ENCODE data around the gene CLNK. TPM values are rescaled to one million over a fixed set of nuclear protein-coding genes. Genes with fewer than 3 reads are reported as not detected.

CLNK gene
- total and polyA plus RNA-seq, 10 donors, result 0.39 to 2.8 (median 1.3) TPM

DNA sequence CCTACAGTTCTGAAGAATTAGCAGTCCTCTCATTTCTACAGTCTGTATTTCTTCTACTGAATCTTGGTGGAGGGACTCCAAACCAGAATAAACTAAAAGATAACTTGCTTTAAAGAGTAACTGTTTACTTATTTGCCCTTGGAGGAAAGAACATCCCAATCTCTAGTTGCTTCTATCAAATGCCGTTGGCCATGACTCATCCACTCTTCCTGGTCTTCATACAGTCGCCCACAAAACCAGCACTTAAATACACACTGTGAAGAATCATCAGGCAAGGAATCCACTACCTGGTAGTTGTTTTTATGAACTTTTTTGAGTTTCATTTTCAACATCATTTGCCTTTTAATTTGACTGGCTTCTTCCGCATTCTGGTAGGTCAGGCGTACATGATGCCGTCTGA, 241.6 kb downstream of the CLNK start:
- Histone ChIP-seq H3K4me3 (no peak overlapping the region), H3K36me3 (peaks cover 9 to 41% (median 22%) of the 10 kb centered on the region in 6 donors), H3K9me3 (peaks cover 0 to 77% (median 64%) of the 10 kb centered on the region in 8 donors), H3K27me3 (replicated peaks in 1 of 7) (no peaks in the 10 kb centered on the region), H3K27ac (no peak overlapping the region), H3K4me1 (no peaks in the 10 kb centered on the region)
- intact Hi-C loops (cut with DNase I; ENCODE audit: low total_unique reads), result no loop called here
- 91 to 97% (median 94%) methylated on average over 5 of the region's 5 CpGs for WGBS, 5 donors
- TF ChIP-seq POLR2AphosphoS5 (IDR thresholded peaks at IDR 0.05) (no peak), POLR2A (IDR thresholded peaks at IDR 0.05) (no peak)
- TF ChIP-seq, protein P1, sequence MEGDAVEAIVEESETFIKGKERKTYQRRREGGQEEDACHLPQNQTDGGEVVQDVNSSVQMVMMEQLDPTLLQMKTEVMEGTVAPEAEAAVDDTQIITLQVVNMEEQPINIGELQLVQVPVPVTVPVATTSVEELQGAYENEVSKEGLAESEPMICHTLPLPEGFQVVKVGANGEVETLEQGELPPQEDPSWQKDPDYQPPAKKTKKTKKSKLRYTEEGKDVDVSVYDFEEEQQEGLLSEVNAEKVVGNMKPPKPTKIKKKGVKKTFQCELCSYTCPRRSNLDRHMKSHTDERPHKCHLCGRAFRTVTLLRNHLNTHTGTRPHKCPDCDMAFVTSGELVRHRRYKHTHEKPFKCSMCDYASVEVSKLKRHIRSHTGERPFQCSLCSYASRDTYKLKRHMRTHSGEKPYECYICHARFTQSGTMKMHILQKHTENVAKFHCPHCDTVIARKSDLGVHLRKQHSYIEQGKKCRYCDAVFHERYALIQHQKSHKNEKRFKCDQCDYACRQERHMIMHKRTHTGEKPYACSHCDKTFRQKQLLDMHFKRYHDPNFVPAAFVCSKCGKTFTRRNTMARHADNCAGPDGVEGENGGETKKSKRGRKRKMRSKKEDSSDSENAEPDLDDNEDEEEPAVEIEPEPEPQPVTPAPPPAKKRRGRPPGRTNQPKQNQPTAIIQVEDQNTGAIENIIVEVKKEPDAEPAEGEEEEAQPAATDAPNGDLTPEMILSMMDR (IDR thresholded peaks at IDR 0.05 in 8 of 11, conservative IDR thresholded peaks at IDR 0.05 in 3 of 11), result no peak
- no peak for DNase-seq

DNA sequence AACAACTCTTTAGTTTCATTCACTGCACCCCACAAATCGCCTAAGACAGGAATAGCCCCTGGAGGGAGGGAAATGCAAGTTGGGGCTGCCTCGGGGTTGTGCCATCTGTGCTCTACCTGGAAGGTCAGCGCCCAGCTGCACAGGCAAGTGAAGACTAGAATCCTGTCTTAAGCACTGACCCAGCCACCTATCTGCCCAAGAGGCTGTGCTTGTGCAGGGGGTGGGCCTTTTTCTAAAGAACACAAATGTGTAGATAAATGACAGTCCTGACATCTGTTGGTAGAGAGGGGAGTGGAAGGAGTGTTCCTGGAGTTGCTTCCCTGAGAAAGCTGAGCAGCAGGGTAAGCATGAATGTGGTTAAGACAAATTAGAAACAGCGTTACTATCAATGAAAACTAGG, 243.1 kb downstream of the CLNK start:
- no peak for DNase-seq
- 86 to 93% (median 91%) methylated on average over 4 of the region's 4 CpGs for WGBS, 5 donors
- Histone ChIP-seq H3K36me3 (peaks cover 9 to 27% (median 18%) of the 10 kb centered on the region in 6 donors), H3K9me3 (peaks cover 0 to 62% (median 52%) of the 10 kb centered on the region in 8 donors), H3K4me1 (no peaks in the 10 kb centered on the region), H3K27me3 (replicated peaks in 1 of 7) (no peaks in the 10 kb centered on the region), H3K4me3 (no peak overlapping the region), H3K27ac (no peak overlapping the region)
- TF ChIP-seq, protein P1 (IDR thresholded peaks at IDR 0.05 in 8 of 11, conservative IDR thresholded peaks at IDR 0.05 in 3 of 11), result no peak
- no peak for TF ChIP-seq POLR2A (IDR thresholded peaks at IDR 0.05)
- TF ChIP-seq POLR2AphosphoS5 (IDR thresholded peaks at IDR 0.05), result no peak
- intact Hi-C loops (cut with DNase I; ENCODE audit: low total_unique reads), result no loop called here

DNA sequence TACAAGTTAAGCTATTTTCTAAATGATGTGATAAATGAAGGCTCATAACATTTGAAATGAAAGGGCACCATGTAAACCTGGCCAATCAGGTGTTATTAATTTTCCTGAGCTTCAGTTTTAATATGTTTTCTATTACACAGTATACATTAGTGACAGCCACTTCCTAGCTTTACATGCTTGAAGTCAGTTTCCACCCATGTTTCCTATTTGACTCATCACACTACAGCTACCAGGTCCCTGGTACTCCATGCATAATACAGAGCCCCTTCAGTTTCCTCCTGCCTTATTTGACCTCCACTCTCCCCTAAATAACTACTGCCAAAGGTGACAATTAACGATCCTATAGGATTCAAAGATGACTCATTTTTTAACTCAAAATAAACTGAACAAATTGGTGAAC, 245.6 kb downstream of the CLNK start:
- intact Hi-C loops (cut with DNase I; ENCODE audit: low total_unique reads), result no loop called here
- DNase-seq, result no peak
- Histone ChIP-seq H3K4me1 (no peaks in the 10 kb centered on the region), H3K36me3 (peaks cover 0 to 1% (median 0%) of the 10 kb centered on the region in 6 donors), H3K27me3 (replicated peaks in 1 of 7) (no peaks in the 10 kb centered on the region), H3K9me3 (peaks cover 0 to 36% (median 26%) of the 10 kb centered on the region in 8 donors), H3K27ac (no peak overlapping the region), H3K4me3 (no peak overlapping the region)
- 61 to 86% (median 67%) methylated on average over 1 of the region's 1 CpG for WGBS, 5 donors
- TF ChIP-seq POLR2A (IDR thresholded peaks at IDR 0.05), result no peak
- TF ChIP-seq, protein P1 (IDR thresholded peaks at IDR 0.05 in 8 of 11, conservative IDR thresholded peaks at IDR 0.05 in 3 of 11), result no peak
- no peak for TF ChIP-seq POLR2AphosphoS5 (IDR thresholded peaks at IDR 0.05)

DNA sequence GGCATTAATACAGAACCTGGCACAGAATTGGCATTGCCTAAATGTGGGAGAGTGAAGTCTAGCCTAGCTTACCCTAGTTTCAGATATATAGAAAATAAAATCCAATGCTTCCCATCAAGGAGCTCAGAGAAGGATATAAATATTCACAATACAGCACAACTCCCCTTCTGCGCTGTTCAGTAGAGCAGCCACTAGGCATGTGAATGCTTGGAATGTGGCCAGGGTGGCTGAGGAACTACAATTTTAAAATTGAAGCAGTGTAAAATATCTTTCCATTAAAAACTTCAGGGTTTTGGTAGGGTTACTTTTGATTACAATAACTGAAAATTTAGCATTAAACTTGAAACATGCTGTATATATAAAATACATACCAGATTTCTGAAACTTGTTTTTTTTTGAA, 246.8 kb downstream of the CLNK start:
- intact Hi-C loops (cut with DNase I; ENCODE audit: low total_unique reads), result no loop called here
- DNase-seq, result no peak

More for the DNA sequence above, 246.8 kb downstream of the CLNK start:
- TF ChIP-seq, protein P1 (IDR thresholded peaks at IDR 0.05 in 8 of 11, conservative IDR thresholded peaks at IDR 0.05 in 3 of 11), result no peak
- TF ChIP-seq POLR2A (IDR thresholded peaks at IDR 0.05) (no peak), POLR2AphosphoS5 (IDR thresholded peaks at IDR 0.05) (no peak)
- H3K4me1 ChIP-seq, result no peaks in the 10 kb centered on the region
- H3K27me3 ChIP-seq (replicated peaks in 1 of 7), result no peaks in the 10 kb centered on the region
- H3K9me3 ChIP-seq, result peaks cover 0 to 25% (median 14%) of the 10 kb centered on the region in 8 donors
- no peak overlapping the region for H3K27ac ChIP-seq
- no peak overlapping the region for H3K4me3 ChIP-seq
- 0 to 98% (median 92%) methylated on average over 1 of the region's 1 CpG for WGBS, 5 donors
- no peaks in the 10 kb centered on the region for H3K36me3 ChIP-seq

Other genes with a start within 250 kb of the CLNK start
- gene ZNF518B, start 227.3 kb downstream of the CLNK start, total RNA-seq, result 10 to 100 TPM; 20.2 to 61.9 (median 29.9) TPM
- gene ZNF518B, start 227.3 kb downstream of the CLNK start, polyA plus RNA-seq, result 1 to 10 TPM; 4.9 to 5.3 (median 5.1) TPM